ENCODE measurements around the gene CD8B. TPM values are rescaled to one million over a fixed set of nuclear protein-coding genes. Genes with fewer than 3 reads are reported as not detected.

Gene CD8B
- total RNA-seq, 1 donor from 2014 or later = not detected

DNA sequence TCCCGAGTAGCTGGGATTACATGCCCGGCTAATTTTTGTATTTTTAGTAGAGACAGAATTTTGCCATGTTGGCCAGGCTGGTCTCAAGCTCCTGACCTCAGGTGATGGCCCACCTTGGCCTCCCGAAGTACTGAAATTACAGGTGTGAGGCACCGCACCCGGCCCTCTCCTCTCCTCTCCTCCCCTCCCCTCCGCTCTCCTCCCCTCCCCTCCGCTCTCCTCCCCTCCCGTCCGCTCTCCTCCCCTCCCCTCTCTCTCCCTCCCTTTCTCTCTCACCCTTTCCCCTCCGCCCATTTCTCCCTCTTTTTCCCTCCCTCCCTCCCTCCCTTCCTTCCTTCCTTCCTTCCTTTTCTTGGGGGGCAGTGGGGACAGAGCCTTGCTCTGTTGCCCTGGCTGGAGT lies 28.4 kb downstream of the CD8B start:
- TF ChIP-seq, protein P1, sequence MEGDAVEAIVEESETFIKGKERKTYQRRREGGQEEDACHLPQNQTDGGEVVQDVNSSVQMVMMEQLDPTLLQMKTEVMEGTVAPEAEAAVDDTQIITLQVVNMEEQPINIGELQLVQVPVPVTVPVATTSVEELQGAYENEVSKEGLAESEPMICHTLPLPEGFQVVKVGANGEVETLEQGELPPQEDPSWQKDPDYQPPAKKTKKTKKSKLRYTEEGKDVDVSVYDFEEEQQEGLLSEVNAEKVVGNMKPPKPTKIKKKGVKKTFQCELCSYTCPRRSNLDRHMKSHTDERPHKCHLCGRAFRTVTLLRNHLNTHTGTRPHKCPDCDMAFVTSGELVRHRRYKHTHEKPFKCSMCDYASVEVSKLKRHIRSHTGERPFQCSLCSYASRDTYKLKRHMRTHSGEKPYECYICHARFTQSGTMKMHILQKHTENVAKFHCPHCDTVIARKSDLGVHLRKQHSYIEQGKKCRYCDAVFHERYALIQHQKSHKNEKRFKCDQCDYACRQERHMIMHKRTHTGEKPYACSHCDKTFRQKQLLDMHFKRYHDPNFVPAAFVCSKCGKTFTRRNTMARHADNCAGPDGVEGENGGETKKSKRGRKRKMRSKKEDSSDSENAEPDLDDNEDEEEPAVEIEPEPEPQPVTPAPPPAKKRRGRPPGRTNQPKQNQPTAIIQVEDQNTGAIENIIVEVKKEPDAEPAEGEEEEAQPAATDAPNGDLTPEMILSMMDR (IDR thresholded peaks at IDR 0.05) = no peak
- Mint-ChIP-seq H3K4me1 (ENCODE audit: low read depth) (peaks cover 11% of the 10 kb centered on the region), H3K36me3 (ENCODE audit: low read depth) (no peaks in the 10 kb centered on the region), H3K4me3 (ENCODE audit: unreplicated experiment) (no peak overlapping the region), H3K27ac (ENCODE audit: unreplicated experiment) (no peak overlapping the region), H3K9me3 (ENCODE audit: low read depth) (no peaks in the 10 kb centered on the region), H3K27me3 (ENCODE audit: low read depth) (peaks cover 17% of the 10 kb centered on the region)
- DNase-seq (ENCODE audit: low spot score) = no peak

DNA sequence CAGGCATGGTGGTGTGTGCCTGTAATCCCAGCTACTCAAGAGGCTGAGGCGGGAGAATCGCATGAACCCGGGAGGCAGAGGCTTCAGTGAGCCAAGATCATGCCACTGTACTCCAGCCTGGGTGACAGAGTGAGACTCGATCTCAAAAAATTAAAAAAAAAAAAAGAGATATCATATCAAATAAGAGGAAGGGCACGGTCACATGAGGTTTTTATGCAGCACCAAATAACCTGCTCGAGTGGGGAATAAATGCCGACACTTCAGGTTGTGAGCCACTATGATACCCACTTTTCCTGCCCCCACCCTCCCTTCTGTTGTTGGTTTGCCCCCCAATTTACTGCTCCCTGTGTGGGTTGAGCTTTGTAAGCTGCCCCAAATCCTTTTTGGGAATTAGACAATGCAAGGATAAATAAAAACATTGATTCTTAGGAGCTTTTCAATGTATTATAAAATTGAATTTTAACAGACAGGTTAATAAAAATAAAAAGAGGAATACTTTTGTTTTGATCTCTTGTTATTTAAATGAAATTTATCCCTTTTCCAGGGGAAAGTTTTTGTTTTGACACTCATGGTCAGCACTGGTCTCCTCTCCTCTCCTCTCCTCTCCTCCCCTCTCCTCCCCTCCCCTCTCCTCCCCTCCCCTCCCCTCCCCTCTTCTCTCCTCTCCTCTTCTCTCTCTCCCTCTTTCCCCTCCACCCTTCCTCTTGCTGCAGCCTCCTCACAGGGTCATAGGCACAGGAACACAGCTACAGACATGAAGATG lies 29.2 kb downstream of the CD8B start:
- H3K9me3 Mint-ChIP-seq (ENCODE audit: low read depth) = no peaks in the 10 kb centered on the region
- no peaks in the 10 kb centered on the region for H3K36me3 Mint-ChIP-seq (ENCODE audit: low read depth)
- peaks cover 8% of the 10 kb centered on the region for H3K4me1 Mint-ChIP-seq (ENCODE audit: low read depth)
- TF ChIP-seq, protein P1 (IDR thresholded peaks at IDR 0.05) = no peak
- H3K4me3 Mint-ChIP-seq (ENCODE audit: unreplicated experiment) = no peak overlapping the region
- no peak for DNase-seq (ENCODE audit: low spot score)
- no peak overlapping the region for H3K27ac Mint-ChIP-seq (ENCODE audit: unreplicated experiment)
- peaks cover 22% of the 10 kb centered on the region for H3K27me3 Mint-ChIP-seq (ENCODE audit: low read depth)

DNA sequence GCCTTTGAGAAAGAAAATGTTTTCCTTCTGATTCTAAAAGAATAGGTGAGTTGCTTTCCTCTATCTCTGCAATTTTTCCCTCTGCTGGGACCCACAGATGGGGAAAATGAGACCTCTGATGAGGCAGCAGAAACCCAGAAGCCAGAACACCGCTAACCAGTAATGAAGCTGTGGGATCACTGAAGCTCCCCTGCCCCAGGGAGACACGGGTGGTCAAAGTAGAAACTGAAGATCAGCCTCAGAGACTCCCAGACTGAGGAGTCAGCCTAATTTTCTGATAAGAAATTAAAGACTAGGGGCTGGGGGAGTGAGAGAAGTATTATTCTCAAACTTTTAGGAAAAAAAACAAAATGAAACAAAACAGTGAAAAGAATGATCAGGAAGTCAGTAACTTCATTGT lies 30.1 kb downstream of the CD8B start:
- Mint-ChIP-seq H3K27ac (ENCODE audit: unreplicated experiment) (no peak overlapping the region), H3K4me3 (ENCODE audit: unreplicated experiment) (no peak overlapping the region), H3K4me1 (ENCODE audit: low read depth) (peaks cover under 1% of the 10 kb centered on the region), H3K9me3 (ENCODE audit: low read depth) (no peaks in the 10 kb centered on the region), H3K27me3 (ENCODE audit: low read depth) (peaks cover 27% of the 10 kb centered on the region), H3K36me3 (ENCODE audit: low read depth) (no peaks in the 10 kb centered on the region)
- TF ChIP-seq, protein P1 (IDR thresholded peaks at IDR 0.05) = no peak
- no peak for DNase-seq (ENCODE audit: low spot score)

DNA sequence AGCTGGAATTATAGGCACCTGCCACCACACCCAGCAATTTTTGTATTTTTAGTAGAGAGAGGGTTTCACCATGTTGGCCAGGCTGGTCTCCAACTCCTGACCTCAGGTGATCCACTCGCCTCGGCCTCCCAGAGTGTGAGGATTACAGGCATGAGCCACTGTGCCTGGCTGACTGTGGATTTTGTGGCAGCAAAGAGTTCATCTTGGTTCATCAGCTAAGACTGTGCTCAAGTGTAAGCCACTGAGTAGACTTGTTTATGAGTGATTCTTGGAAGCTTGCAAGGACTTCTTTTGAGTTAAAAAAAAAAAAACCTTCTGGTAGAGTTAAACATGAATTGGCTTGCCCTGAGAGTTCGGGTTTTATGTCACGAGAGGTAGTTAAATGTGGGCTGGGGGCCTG lies 34.7 kb downstream of the CD8B start:
- Mint-ChIP-seq H3K4me1 (ENCODE audit: low read depth) (no peaks in the 10 kb centered on the region), H3K36me3 (ENCODE audit: low read depth) (peaks cover 2% of the 10 kb centered on the region), H3K27ac (ENCODE audit: unreplicated experiment) (no peak overlapping the region), H3K27me3 (ENCODE audit: low read depth) (peaks cover 44% of the 10 kb centered on the region), H3K9me3 (ENCODE audit: low read depth) (peaks cover 10% of the 10 kb centered on the region), H3K4me3 (ENCODE audit: unreplicated experiment) (no peak overlapping the region)
- TF ChIP-seq, protein P1 (IDR thresholded peaks at IDR 0.05) = no peak
- no peak for DNase-seq (ENCODE audit: low spot score)

DNA sequence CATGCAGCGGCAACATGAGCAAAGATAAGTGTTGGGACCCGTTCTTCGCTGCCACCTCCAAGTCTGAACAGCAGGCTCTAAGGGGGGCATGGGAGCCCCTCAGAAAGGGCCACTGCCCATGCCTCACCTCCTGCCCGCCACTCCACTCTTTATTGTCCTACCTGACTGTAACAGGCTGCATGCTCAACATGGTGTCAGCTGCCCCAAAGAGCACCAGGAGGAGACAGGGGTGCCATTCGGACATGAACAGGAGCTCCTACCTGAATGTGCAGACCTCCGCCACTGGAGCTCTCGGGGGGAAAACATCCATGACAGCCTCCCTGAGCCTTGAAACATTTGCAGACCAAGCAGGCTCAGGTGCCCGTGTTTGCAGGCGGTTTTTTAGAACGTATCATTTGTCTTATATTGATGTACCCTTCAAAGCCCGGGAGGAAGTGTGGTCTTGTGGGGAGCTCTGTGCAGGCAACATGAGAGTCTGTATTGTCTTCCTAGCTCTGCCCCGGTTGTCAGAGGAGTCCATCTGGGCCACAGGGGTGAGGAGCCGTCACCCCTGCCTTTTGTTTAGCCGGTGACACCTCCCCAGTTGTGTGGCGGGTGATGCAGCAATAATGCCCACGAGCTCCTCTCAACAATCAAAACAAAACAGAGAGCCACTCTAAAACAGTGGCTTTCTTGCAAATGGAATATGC lies 35.8 kb downstream of the CD8B start:
- H3K9me3 Mint-ChIP-seq (ENCODE audit: low read depth) = peaks cover 13% of the 10 kb centered on the region
- peaks cover 4% of the 10 kb centered on the region for H3K36me3 Mint-ChIP-seq (ENCODE audit: low read depth)
- H3K27me3 Mint-ChIP-seq (ENCODE audit: low read depth) = peaks cover 33% of the 10 kb centered on the region
- H3K27ac Mint-ChIP-seq (ENCODE audit: unreplicated experiment) = no peak overlapping the region
- no peaks in the 10 kb centered on the region for H3K4me1 Mint-ChIP-seq (ENCODE audit: low read depth)
- TF ChIP-seq, protein P1 (IDR thresholded peaks at IDR 0.05) = no peak
- no peak for DNase-seq (ENCODE audit: low spot score)
- no peak overlapping the region for H3K4me3 Mint-ChIP-seq (ENCODE audit: unreplicated experiment)
